ENCODE measurements around the gene DHRS13.

GRCh38 chr17:28951991-28952975, 49.4 kb upstream of the DHRS13 start:
- TF ChIP-seq CTCF (IDR thresholded peaks at IDR 0.05) (no peak), POLR2A (IDR thresholded peaks at IDR 0.05) (no peak)

Measured in testis (tissue), 2 donors.